Measurements from ENCODE around the gene TGFBR3L.

GRCh38 chr19:7943444-7944176 lies 29.0 kb downstream of the TGFBR3L start, which contains the start of gene TIMM44:
- TF ChIP-seq, protein P1, sequence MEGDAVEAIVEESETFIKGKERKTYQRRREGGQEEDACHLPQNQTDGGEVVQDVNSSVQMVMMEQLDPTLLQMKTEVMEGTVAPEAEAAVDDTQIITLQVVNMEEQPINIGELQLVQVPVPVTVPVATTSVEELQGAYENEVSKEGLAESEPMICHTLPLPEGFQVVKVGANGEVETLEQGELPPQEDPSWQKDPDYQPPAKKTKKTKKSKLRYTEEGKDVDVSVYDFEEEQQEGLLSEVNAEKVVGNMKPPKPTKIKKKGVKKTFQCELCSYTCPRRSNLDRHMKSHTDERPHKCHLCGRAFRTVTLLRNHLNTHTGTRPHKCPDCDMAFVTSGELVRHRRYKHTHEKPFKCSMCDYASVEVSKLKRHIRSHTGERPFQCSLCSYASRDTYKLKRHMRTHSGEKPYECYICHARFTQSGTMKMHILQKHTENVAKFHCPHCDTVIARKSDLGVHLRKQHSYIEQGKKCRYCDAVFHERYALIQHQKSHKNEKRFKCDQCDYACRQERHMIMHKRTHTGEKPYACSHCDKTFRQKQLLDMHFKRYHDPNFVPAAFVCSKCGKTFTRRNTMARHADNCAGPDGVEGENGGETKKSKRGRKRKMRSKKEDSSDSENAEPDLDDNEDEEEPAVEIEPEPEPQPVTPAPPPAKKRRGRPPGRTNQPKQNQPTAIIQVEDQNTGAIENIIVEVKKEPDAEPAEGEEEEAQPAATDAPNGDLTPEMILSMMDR (conservative IDR thresholded peaks at IDR 0.05; ENCODE audit: low read depth in 2 of 2), result no peak
- TF ChIP-seq EZH2phosphoT487 (IDR thresholded peaks at IDR 0.05; ENCODE audit: unreplicated experiment), result no peak
- TF ChIP-seq EZH2 (IDR thresholded peaks at IDR 0.05; ENCODE audit: low read depth, unreplicated experiment), result no peak
- TF ChIP-seq JUNB (IDR thresholded peaks at IDR 0.05; ENCODE audit: unreplicated experiment), result no peak
- TF ChIP-seq, protein P2, sequence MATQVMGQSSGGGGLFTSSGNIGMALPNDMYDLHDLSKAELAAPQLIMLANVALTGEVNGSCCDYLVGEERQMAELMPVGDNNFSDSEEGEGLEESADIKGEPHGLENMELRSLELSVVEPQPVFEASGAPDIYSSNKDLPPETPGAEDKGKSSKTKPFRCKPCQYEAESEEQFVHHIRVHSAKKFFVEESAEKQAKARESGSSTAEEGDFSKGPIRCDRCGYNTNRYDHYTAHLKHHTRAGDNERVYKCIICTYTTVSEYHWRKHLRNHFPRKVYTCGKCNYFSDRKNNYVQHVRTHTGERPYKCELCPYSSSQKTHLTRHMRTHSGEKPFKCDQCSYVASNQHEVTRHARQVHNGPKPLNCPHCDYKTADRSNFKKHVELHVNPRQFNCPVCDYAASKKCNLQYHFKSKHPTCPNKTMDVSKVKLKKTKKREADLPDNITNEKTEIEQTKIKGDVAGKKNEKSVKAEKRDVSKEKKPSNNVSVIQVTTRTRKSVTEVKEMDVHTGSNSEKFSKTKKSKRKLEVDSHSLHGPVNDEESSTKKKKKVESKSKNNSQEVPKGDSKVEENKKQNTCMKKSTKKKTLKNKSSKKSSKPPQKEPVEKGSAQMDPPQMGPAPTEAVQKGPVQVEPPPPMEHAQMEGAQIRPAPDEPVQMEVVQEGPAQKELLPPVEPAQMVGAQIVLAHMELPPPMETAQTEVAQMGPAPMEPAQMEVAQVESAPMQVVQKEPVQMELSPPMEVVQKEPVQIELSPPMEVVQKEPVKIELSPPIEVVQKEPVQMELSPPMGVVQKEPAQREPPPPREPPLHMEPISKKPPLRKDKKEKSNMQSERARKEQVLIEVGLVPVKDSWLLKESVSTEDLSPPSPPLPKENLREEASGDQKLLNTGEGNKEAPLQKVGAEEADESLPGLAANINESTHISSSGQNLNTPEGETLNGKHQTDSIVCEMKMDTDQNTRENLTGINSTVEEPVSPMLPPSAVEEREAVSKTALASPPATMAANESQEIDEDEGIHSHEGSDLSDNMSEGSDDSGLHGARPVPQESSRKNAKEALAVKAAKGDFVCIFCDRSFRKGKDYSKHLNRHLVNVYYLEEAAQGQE (IDR thresholded peaks at IDR 0.05; ENCODE audit: unreplicated experiment), result no peak
- peak; percentile 95 for TF ChIP-seq POLR2AphosphoS5 (IDR thresholded peaks at IDR 0.05; ENCODE audit: low read depth)
- TF ChIP-seq ZNF114 (CRISPR knock-in tag; IDR thresholded peaks at IDR 0.05), result no peak
- peak; percentile 92 for TF ChIP-seq CREB1 (CRISPR knock-in tag; IDR thresholded peaks at IDR 0.05; ENCODE audit: low read depth)
- TF ChIP-seq NANOG (IDR thresholded peaks at IDR 0.05; ENCODE audit: borderline replicate concordance), result no peak
- TF ChIP-seq ZNF462 (CRISPR knock-in tag; IDR thresholded peaks at IDR 0.05), result no peak

All from GM23338 (cell line).